Measurements from ENCODE around the gene CT45A9. TPM values are rescaled to one million over a fixed set of nuclear protein-coding genes. Genes with fewer than 3 reads are reported as not detected.
"Not testable (repeated sequence)": the region's sequence is repeated elsewhere in the genome, so short reads cannot be mapped to it uniquely, and the experiment has no call there.

CT45A9 gene
- total RNA-seq, 1 experiment from 2014 or later: not detected

GRCh38 chrX:135892781-135893180, 21.2 kb upstream of the CT45A9 start:
- intact Hi-C loops (cut with micrococcal nuclease; ENCODE audit: unreplicated experiment): no loop called here
- peaks cover 4% of the 10 kb centered on the region for H3K9me3 Mint-ChIP-seq (ENCODE audit: low read depth, unreplicated experiment)
- no peaks in the 10 kb centered on the region for H3K36me3 Mint-ChIP-seq (ENCODE audit: insufficient read depth, unreplicated experiment)
- no peak for DNase-seq
- H3K4me3 Mint-ChIP-seq (ENCODE audit: low read depth, unreplicated experiment): no peak overlapping the region
- no peaks in the 10 kb centered on the region for H3K27me3 Mint-ChIP-seq (ENCODE audit: unreplicated experiment)
- H3K4me1 Mint-ChIP-seq (ENCODE audit: low read depth, unreplicated experiment): no peaks in the 10 kb centered on the region
- CTCF ChIA-PET: no interaction called here
- no peak overlapping the region for H3K27ac Mint-ChIP-seq (ENCODE audit: unreplicated experiment)
- no peak for TF ChIP-seq CTCF (IDR thresholded peaks at IDR 0.05; ENCODE audit: unreplicated experiment)
- BruUV-seq (replicated peaks): no TSS peak

- H3K4me3 Mint-ChIP-seq (ENCODE audit: low read depth, unreplicated experiment): no peak overlapping the region
- H3K27me3 Mint-ChIP-seq (ENCODE audit: unreplicated experiment): no peaks in the 10 kb centered on the region
Observed at GRCh38 chrX:135890087-135890585, 18.5 kb upstream of the CT45A9 start.

GRCh38 chrX:135888976-135889375, 17.4 kb upstream of the CT45A9 start:
- H3K4me1 Mint-ChIP-seq (ENCODE audit: low read depth, unreplicated experiment); H3K9me3 Mint-ChIP-seq (ENCODE audit: low read depth, unreplicated experiment); H3K27me3 Mint-ChIP-seq (ENCODE audit: unreplicated experiment); H3K27ac Mint-ChIP-seq (ENCODE audit: unreplicated experiment); BruUV-seq (replicated peaks); intact Hi-C loops (cut with micrococcal nuclease; ENCODE audit: unreplicated experiment); DNase-seq; H3K4me3 Mint-ChIP-seq (ENCODE audit: low read depth, unreplicated experiment); H3K36me3 Mint-ChIP-seq (ENCODE audit: insufficient read depth, unreplicated experiment); CTCF ChIA-PET: not testable (repeated sequence)

More at GRCh38 chrX:135890087-135890585, 18.5 kb upstream of the CT45A9 start:
- Mint-ChIP-seq H3K36me3 (ENCODE audit: insufficient read depth, unreplicated experiment) (no peaks in the 10 kb centered on the region), H3K4me1 (ENCODE audit: low read depth, unreplicated experiment) (no peaks in the 10 kb centered on the region), H3K9me3 (ENCODE audit: low read depth, unreplicated experiment) (peaks cover 4% of the 10 kb centered on the region), H3K27ac (ENCODE audit: unreplicated experiment) (no peak overlapping the region)
- CTCF ChIA-PET: no interaction called here
- intact Hi-C loops (cut with micrococcal nuclease; ENCODE audit: unreplicated experiment): no loop called here
- TF ChIP-seq CTCF (IDR thresholded peaks at IDR 0.05; ENCODE audit: unreplicated experiment): no peak
- DNase-seq: no peak
- BruUV-seq (replicated peaks): no TSS peak

GRCh38 chrX:135888230-135888629, 16.6 kb upstream of the CT45A9 start:
- H3K27me3 Mint-ChIP-seq (ENCODE audit: unreplicated experiment); intact Hi-C loops (cut with micrococcal nuclease; ENCODE audit: unreplicated experiment); H3K4me3 Mint-ChIP-seq (ENCODE audit: low read depth, unreplicated experiment); H3K36me3 Mint-ChIP-seq (ENCODE audit: insufficient read depth, unreplicated experiment); H3K9me3 Mint-ChIP-seq (ENCODE audit: low read depth, unreplicated experiment); BruUV-seq (replicated peaks); DNase-seq; CTCF ChIA-PET; H3K4me1 Mint-ChIP-seq (ENCODE audit: low read depth, unreplicated experiment); H3K27ac Mint-ChIP-seq (ENCODE audit: unreplicated experiment): not testable (repeated sequence)

GRCh38 chrX:135882741-135883140, 11.1 kb upstream of the CT45A9 start:
- intact Hi-C loops (cut with micrococcal nuclease; ENCODE audit: unreplicated experiment); H3K9me3 Mint-ChIP-seq (ENCODE audit: low read depth, unreplicated experiment); H3K4me1 Mint-ChIP-seq (ENCODE audit: low read depth, unreplicated experiment); H3K36me3 Mint-ChIP-seq (ENCODE audit: insufficient read depth, unreplicated experiment); CTCF ChIA-PET; H3K27me3 Mint-ChIP-seq (ENCODE audit: unreplicated experiment); BruUV-seq (replicated peaks); H3K4me3 Mint-ChIP-seq (ENCODE audit: low read depth, unreplicated experiment); DNase-seq; H3K27ac Mint-ChIP-seq (ENCODE audit: unreplicated experiment): not testable (repeated sequence)

GRCh38 chrX:135854438-135854837, 17.2 kb downstream of the CT45A9 start, which contains the start of gene CT45A8:
Gene CT45A8 (minus strand): TSS chrX:135854538. CDS start chrX:135850783, 3,755 bp downstream.
- H3K9me3 Mint-ChIP-seq (ENCODE audit: low read depth, unreplicated experiment); H3K4me1 Mint-ChIP-seq (ENCODE audit: low read depth, unreplicated experiment); DNase-seq; BruUV-seq (replicated peaks); H3K36me3 Mint-ChIP-seq (ENCODE audit: insufficient read depth, unreplicated experiment); H3K27me3 Mint-ChIP-seq (ENCODE audit: unreplicated experiment); intact Hi-C loops (cut with micrococcal nuclease; ENCODE audit: unreplicated experiment); CTCF ChIA-PET; H3K27ac Mint-ChIP-seq (ENCODE audit: unreplicated experiment); H3K4me3 Mint-ChIP-seq (ENCODE audit: low read depth, unreplicated experiment): not testable (repeated sequence)

GRCh38 chrX:135837180-135837579, 34.4 kb downstream of the CT45A9 start, which contains the start of gene CT45A7:
Gene CT45A7 (minus strand): TSS chrX:135837280. CDS start chrX:135833533, 3,747 bp downstream.
- H3K9me3 Mint-ChIP-seq (ENCODE audit: low read depth, unreplicated experiment); BruUV-seq (replicated peaks); H3K27ac Mint-ChIP-seq (ENCODE audit: unreplicated experiment); DNase-seq; H3K27me3 Mint-ChIP-seq (ENCODE audit: unreplicated experiment); H3K4me1 Mint-ChIP-seq (ENCODE audit: low read depth, unreplicated experiment); H3K4me3 Mint-ChIP-seq (ENCODE audit: low read depth, unreplicated experiment); CTCF ChIA-PET; H3K36me3 Mint-ChIP-seq (ENCODE audit: insufficient read depth, unreplicated experiment); intact Hi-C loops (cut with micrococcal nuclease; ENCODE audit: unreplicated experiment): not testable (repeated sequence)

- H3K36me3 Mint-ChIP-seq (ENCODE audit: insufficient read depth, unreplicated experiment); intact Hi-C loops (cut with micrococcal nuclease; ENCODE audit: unreplicated experiment); H3K4me1 Mint-ChIP-seq (ENCODE audit: low read depth, unreplicated experiment); CTCF ChIA-PET; BruUV-seq (replicated peaks); DNase-seq; H3K27ac Mint-ChIP-seq (ENCODE audit: unreplicated experiment); H3K4me3 Mint-ChIP-seq (ENCODE audit: low read depth, unreplicated experiment); H3K27me3 Mint-ChIP-seq (ENCODE audit: unreplicated experiment); H3K9me3 Mint-ChIP-seq (ENCODE audit: low read depth, unreplicated experiment): not testable (repeated sequence)
Observed at GRCh38 chrX:135819912-135820311, 51.7 kb downstream of the CT45A9 start, which contains the start of gene CT45A2. Gene CT45A2 (minus strand): TSS chrX:135820012. CDS start chrX:135816265, 3,747 bp downstream.

Measured in Calu3 (cell line).